Renal pelvis (tissue), 4 donors: ENCODE results near the gene ADAMTS2. TPM values are rescaled to one million over a fixed set of nuclear protein-coding genes. Genes with fewer than 3 reads are reported as not detected.

Experiments used
- DNase-seq: peaks from one replicate; pipeline ENCODE4 v3.0.0-alpha.2; 2013
- polyA plus RNA-seq, 3 donors: library from polyadenylated mRNA; unstranded; fragments of 120-200 nt; gene quantifications; one replicate each; pipeline ENCODE4 v1.2.1, GENCODE V29; 2013; ENCODE audit not compliant: insufficient read length in 3 of 3

The ADAMTS2 gene
- polyA plus RNA-seq, 3 donors = 10.6 to 11.7 (median 11.3) TPM

GRCh38 chr5:179313849-179314521, 31.3 kb downstream of the ADAMTS2 start:
- no peak for DNase-seq

- no peak for DNase-seq
Measured at GRCh38 chr5:179312557-179313235, 32.6 kb downstream of the ADAMTS2 start.

- DNase-seq = no peak
Measured at GRCh38 chr5:179311581-179311980, 33.7 kb downstream of the ADAMTS2 start.

- DNase-seq = no peak
Measured at GRCh38 chr5:179311091-179311470, 34.2 kb downstream of the ADAMTS2 start.

- DNase-seq = no peak
Measured at GRCh38 chr5:179310439-179311090, 34.7 kb downstream of the ADAMTS2 start.

- DNase-seq = no peak
Measured at GRCh38 chr5:179309751-179310320, 35.4 kb downstream of the ADAMTS2 start.

GRCh38 chr5:179309383-179309670, 35.9 kb downstream of the ADAMTS2 start:
- no peak for DNase-seq

- DNase-seq = no peak
Measured at GRCh38 chr5:179308563-179309382, 36.5 kb downstream of the ADAMTS2 start.

GRCh38 chr5:179307931-179308471, 37.3 kb downstream of the ADAMTS2 start:
- no peak for DNase-seq

- no peak for DNase-seq
Measured at GRCh38 chr5:179307013-179307800, 38.1 kb downstream of the ADAMTS2 start.

- no peak for DNase-seq
Measured at GRCh38 chr5:179306191-179307012, 38.9 kb downstream of the ADAMTS2 start.

GRCh38 chr5:179304871-179305270, 40.4 kb downstream of the ADAMTS2 start:
- no peak for DNase-seq

- DNase-seq = no peak
Measured at GRCh38 chr5:179304466-179304865, 40.8 kb downstream of the ADAMTS2 start.

GRCh38 chr5:179303451-179304200, 41.6 kb downstream of the ADAMTS2 start:
- no peak for DNase-seq

GRCh38 chr5:179302499-179303185, 42.6 kb downstream of the ADAMTS2 start:
- DNase-seq = no peak

GRCh38 chr5:179301796-179302195, 43.5 kb downstream of the ADAMTS2 start:
- DNase-seq = no peak

- no peak for DNase-seq
Measured at GRCh38 chr5:179301376-179301775, 43.9 kb downstream of the ADAMTS2 start.

- no peak for DNase-seq
Measured at GRCh38 chr5:179300581-179301180, 44.6 kb downstream of the ADAMTS2 start.
